ENCODE measurements around the gene EHBP1L1.
"Not testable (repeated sequence)": the region's sequence is repeated elsewhere in the genome, so short reads cannot be mapped to it uniquely, and the experiment has no call there.

Gene EHBP1L1

DNA sequence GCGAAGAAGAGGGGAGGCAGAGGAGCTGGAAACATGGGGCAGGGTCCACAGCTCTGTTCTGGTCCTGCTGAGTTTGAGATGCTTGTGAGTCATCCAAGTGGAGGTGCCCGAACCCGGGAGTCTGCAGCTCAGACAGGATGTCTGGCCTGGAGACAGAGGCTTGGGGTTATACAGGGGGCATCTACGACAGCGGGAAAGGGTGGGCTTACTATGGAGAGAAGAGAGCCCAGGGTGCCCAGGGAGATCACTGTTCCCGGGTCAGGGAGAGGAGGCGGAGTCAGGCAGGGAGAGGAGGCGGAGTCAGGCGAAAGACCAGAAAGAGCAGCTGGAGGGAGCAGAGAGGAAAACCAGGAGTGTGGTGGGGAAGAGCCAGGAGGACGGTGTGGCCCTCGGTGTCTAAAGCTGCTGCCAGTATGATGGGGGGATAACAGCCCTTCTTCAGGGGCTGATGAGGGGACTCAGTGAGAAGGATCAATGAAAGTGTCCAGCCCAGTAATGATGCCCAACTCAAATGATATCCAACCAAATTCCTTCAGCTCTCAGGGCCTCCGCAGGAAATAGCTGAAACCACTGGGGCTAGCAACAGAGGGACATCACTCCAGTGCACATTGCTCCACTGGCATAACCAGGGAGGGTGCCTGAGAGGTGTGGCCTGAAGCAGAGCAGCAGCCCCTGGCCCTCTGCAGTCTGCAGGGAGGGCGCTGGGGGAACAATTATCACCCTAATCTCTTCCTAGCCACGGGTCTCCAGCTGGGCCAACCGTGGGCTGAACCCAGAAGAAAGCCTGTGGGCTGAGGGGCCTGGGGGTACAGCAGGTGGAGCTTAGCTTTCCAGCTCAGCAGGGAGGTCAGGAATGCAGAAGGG is 15.1 kb upstream of the EHBP1L1 start:
- DNase-seq: peak; percentile 78

DNA sequence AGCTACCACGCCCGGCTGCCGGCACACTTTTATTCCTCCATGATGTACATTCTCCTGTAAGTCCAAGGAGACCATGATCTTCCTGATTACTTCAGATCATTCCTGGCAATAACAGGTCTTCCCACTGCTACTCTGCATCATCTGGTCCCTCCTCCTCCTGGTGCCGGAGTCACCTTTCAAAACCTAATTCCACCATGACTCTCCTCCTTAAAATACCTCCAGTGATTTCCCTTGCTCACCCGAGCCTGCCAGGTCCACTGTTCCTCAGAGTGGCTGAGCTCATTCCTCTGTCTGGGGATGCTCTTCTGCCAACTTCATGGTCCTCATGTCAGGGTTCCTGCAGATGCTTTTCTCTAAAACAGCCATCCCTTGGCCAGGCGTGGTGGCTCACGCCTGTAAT is 13.8 kb upstream of the EHBP1L1 start:
- DNase-seq: no peak

DNA sequence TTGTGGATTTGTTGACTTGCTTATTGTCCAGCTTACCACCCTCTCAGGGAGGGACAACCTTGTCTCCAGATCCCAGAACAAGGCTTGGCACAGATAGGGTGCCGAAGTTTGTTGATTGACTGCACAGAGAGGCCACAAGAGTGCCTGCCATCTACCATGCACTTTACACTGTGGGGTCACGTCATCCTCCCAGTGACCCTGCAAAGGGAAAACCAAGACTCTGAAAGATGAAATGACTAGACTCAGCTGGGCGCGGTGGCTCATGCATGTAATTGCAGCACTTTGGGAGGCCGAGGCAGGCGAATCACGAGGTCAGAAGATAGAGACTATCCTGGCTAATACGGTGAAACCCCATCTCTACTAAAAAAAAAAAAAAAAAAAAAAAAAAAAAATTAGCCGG is 13.1 kb upstream of the EHBP1L1 start:
- no peak for DNase-seq

DNA sequence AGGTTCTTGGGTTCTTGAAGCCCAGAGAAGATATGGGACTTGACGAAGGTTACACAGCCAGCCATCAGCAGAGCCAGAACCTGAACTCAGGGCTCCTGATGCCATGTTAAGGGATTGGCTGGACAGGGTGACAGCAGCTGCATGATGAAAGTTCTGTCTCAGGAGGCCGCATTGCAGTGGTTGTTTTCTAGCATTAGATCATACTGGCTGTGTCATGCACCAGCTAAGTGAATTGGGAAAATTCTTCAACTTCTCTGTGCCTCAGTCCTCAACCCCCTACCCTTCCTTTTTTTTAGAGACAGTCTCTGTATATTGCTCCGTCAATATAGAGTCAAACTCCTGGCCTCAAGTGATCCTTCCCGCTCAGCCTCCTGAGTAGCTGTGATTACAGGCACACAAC is 12.3 kb upstream of the EHBP1L1 start:
- no peak for DNase-seq

DNA sequence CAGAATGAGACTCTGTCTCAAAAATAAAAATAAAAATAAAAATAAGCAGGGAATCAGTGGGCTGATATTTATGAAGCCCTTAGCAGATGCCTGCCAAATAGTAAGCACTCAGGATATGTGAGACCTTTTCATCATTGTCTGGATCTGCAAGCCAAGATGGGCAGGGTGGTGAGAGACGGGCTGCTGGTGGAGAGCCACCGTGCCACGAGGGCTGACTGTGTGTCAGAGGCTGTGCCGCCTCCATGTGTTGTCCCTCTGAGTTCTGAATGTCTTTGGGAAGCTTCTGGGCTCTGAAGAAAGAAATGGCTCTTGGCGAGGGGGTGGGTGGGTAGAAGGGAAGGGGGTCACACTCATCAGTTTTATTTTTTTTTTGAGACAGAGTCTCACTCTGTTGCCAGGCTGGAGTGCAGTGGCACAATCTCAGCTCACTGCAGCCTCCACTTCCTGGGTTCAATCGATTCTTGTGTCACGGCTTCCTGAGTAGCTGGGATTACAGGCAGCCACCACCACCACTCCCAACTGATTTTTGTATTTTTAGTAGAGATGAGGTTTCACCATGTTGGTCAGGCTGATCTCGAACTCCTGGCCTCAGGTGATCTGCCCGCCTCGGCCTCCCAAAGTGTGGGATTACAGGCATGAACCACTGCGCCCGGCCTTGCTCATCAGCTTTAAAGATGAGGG is 10.8 kb upstream of the EHBP1L1 start:
- not testable (repeated sequence) for DNase-seq

DNA sequence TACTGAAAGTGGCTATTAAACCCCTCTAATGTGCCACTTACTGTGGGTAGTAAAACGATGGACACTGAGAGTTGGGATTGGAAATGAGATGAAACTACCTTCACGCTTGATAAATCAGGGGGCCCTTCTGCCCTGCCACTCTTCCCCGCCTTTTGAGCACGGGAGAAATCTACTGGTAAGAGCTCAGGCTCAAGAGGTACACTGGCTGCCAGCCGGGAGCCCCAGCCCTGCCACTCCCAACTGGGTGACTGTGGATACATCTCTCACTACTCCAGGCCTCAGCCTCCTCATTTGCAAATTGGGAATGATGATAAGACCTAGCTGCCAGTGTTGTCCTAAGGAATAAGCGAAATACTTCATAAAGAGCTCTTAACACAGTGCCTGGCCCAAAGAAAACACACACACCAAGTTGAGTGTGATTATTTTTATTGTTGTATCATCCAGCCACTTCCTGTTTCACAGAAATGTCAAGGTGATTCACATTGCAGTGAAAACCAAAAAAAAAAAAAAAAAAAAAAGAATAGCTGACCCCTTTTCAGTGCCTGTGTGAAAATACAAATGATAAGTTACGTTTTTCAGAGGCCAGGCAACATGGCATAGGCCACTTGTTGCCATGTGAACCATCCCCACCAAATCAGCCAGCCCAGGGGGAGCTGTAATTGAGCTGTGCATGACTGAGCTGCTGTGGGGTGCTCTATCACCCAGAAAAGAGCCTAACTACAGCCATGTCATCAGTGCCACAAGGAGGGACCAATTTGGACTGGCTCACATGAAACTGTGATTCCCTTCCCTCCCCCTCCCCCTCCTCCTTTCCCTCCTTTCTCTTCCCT is 10.0 kb upstream of the EHBP1L1 start:
- no peak for DNase-seq

DNA sequence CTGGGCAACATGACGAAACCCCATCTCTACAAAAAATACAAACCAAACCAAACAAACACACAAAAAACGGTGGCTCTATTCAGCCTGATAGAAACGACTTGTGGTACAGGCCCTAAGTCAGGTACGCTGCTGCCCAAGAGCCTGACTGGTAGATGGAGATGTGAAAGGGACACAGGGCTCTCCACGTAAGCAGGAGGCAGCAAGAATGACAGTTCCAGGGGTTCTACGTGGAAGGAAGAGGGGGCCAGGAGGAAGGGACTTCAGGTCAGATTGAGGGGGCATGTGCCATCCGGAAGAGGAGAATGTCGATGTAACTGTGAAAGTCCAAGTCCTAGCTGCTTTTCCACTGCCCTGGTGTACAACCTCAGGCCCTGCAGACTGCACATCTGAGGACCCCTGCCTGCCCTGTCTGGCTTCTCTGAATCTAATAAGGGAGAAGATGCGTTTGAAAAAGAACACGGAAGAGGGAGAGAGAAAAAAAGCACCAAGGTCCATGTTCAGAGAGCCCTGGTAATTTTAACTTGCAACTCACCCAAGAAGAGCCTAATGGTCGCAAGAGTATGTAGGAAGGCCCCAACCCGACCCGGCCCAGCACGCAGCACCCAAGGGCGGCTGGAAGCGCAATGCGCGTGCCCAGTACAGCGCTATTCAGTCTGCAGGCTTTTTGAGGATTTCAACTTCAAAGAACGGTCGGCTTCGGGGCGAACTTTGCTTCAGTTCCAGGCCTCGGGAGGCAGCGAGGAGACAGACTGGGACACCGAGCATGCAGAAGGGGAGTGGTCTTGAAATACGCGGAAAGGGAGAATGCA is 6.5 kb upstream of the EHBP1L1 start:
- no peak for DNase-seq

DNA sequence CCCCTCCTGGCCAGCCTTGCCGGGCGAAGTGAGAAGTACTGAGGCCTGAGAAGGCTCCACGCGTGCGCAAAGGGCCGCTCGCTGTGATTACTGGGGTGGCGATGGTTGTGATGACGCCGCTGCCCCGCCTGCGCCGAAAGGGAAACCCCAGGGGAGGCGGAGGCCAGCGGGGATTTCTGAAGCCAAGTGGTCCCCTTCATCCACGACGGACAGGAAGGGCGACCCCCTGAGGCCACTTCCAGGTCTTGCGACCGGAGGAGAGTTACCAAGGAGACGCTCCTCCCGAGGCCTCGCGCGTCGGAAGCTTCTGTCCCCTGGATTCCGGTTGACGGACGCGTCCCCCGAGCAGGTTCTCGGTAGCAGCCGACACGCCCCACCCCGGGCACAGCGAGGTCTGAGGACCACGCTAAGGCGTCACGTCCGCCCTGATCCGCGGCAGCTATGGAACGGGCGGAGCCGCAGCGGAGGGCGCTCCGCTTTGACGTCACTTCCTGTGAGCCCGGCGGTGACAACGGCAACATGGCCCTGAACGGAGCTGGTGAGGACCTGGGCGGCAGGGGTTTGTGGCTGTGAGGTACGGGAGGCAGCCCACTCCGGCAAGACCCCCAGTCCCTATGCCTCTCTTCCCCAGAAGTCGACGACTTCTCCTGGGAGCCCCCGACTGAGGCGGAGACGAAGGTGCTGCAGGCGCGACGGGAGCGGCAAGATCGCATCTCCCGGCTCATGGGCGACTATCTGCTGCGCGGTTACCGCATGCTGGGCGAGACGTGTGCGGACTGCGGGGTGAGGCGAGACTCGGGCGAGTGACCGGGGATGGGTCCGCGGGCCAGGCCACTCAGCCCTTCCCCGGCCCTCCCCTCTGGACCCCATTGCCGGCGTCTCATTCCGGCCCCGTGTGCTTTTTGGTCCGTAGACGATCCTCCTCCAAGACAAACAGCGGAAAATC is 5.6 kb upstream of the EHBP1L1 start, which contains the start of gene ZNRD2:
Gene ZNRD2 (plus strand): TSS at position 505 of the 946 bp plus-strand sequence. CDS start 15 bp downstream, at position 520.
- peak; percentile 97 for DNase-seq

DNA sequence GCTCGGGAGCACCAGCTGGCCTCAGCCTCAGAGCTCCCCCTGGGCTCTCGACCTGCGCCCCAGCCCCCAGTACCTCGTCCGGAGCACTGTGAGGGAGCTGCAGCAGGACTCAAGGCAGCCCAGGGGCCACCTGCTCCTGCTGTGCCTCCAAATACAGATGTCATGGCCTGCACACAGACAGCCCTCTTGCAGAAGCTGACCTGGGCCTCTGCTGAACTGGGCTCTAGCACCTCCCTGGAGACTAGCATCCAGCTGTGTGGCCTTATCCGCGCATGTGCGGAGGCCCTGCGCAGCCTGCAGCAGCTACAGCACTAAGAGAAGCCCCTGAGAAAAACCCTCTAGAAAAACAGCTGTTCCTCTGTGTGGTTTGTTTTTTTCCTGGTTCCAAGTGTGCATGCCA is 4.4 kb upstream of the EHBP1L1 start:
- no peak for DNase-seq

DNA sequence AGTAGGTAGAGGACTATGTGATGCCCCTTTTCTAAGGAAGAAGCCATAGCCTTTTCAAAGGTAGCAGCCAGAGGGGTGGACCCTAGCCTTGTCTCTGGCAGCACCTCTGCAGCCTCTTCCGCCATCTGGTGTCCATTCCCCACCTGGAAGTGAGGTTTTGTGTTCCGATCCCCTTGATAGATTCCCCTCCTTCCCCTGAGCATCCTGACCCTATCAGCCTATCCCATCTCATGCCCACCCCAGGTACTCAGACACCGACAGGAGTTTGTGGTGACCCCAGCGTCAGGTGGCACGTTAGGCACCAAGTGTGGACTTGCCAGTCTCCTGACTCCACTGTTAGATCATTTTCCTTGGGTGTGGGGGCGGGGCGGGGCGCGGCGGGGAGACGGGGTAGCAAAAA is 3.9 kb upstream of the EHBP1L1 start:
- DNase-seq: no peak

DNA sequence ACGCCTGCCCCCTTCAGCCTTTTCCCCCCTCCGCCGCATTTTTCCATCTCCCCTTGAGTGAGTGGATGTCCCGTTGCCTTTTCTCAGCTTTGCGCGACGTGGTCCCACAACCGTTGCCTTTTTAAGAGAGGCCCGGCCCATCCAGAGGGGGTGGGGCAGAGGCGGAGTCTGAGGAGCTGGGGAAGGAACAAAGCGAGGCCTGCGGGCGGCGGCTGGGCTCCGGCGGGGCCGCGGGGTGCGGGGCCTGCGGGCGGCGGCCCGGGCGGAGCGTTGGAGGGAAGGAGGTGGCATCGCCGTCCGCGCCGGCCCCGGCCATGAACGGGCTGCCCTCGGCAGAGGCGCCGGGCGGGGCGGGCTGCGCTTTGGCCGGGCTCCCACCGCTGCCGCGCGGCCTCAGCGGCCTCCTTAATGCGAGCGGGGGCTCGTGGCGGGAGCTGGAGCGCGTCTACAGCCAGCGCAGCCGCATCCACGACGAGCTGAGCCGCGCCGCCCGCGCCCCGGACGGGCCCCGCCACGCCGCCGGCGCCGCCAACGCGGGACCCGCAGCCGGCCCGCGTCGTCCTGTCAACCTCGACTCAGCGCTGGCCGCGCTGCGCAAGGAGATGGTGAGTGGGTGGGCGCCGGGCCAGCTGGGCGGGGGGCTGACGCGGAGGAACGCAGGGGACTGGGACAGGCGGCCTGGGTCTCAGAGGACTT is 3.3 kb upstream of the EHBP1L1 start, which contains the start of gene FAM89B:
Gene FAM89B (plus strand): TSS at position 183 of the 696 bp plus-strand sequence. CDS start 132 bp downstream, at position 315.
- peak; percentile 95 for DNase-seq

DNA sequence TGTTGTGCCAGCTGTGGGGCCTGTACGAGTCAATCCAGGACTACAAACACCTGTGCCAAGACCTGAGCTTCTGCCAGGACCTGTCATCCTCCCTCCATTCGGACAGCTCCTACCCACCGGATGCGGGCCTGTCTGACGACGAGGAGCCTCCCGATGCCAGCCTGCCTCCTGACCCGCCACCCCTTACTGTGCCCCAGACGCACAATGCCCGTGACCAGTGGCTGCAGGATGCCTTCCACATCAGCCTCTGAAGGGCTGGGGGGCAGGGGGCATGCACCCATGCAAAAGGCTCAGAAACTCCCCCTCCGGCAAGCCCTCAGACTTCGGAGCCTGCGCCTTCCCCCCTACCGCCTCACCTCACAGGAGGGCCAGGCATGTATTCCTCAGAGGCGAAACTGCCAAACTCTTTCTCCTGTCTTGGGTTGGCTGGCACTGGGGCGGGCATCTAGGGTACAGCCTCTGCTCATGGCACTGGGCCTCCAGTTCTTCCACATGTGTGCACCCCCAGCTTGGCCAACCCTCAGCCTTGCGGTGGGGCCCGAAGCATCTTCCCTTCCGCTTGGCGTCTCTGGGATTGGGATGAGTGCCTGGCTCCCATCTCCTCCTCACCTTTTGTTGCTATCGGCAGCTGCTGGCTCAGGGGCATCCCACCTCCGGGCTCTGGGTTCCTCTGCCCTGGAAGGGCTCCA is 2.3 kb upstream of the EHBP1L1 start:
- DNase-seq: peak; percentile 57

DNA sequence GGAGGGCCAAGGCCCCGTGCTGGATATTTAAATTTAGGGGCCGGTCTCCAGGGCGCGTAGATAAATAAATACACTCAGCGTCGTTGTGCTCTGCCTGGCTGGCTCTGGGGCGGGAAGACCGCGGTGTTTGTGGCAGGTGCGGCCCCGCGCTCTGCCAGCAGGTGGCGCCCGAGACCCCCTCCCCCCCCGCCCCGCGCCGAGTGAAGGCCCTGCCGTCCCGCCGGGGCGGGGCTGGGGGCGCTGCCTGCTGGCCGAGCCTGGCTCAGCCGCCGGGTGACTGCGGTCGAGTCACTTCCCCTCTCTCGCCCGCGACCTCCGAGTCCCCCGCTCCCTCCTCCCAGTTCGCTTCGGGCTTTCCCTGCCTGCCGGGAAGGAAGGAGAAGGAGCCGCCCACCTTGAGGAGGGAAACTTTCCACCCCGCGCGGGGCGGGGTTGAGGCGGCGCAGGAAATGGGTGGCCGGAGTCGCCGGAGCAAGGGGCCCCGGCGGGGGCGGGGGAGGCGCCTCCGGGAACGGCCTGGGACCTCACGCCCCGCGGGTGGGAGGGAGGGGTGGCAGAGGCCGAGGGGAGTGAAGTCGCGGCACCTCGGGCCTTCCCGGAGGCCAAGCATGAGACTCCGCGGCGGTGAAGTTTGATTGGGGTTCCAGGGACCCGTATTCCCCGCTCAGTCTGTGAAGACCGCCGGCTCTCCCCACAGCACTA is 1.6 kb upstream of the EHBP1L1 start:
- peak; percentile 96 for DNase-seq

DNA sequence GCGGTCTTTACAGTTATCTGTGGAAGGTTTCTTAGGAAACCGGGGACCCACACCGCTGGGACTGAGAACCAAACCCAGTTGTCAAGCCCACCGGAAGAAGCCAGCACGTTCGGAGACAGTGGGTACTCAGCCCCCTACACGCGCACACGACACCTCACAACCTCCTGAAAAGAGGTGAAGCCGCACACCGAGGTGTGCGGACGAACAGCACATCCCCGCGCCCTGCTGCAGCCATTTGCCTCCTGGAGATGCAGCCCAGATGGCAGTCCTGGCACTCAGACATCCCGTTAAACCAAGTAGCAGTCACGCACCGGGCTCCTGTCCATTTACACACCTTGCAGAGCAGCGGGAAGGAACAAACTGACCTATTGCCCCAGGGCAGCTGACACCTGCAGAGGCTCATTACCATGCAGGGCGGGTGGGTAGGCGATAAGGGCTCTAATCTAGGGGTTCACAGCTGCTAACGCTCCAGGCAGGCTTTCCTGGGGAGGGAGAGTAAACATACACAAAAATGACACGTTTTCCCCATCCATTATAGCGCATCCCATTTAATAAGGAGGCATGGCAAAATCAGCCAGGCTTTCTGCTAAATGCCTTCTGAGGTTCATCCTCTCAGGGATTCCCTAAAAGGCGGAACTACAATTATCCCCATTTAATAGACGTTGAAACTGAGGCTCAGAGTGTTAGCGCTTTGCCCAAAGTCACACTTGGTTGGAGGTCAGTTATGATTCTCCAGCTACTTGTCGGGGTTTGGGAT is 864 bp upstream of the EHBP1L1 start:
- DNase-seq: peak; percentile 57

DNA sequence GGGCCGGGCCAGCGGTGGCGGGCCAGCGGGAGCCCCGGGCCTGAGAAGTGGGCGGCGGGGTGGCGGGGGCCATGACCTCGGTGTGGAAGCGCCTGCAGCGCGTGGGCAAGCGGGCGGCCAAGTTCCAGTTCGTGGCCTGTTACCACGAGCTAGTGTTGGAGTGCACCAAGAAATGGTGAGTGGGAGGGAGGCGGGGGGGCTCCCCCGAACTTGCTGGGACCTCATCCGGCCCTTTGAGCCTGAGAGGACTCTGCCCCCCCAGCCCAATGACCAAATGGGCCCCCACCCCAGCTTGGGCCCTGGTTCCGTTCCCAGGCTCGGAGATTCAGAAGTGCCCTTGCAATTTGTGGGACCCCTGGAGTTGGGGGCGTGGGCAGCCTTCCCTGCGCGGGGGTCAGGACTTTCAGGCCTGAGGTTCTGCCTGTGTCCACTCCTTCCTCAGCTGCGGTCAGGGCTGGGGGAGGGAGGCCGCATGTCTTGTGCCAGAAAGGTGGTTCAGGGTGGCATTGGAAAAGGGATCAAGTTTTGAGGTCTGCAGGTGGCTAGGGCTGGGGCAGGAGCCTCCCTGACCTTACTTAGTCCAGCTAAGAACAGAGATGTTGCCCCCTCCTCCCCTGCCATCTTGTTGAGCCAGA is 496 bp downstream of the EHBP1L1 start:
- no peak for DNase-seq

DNA sequence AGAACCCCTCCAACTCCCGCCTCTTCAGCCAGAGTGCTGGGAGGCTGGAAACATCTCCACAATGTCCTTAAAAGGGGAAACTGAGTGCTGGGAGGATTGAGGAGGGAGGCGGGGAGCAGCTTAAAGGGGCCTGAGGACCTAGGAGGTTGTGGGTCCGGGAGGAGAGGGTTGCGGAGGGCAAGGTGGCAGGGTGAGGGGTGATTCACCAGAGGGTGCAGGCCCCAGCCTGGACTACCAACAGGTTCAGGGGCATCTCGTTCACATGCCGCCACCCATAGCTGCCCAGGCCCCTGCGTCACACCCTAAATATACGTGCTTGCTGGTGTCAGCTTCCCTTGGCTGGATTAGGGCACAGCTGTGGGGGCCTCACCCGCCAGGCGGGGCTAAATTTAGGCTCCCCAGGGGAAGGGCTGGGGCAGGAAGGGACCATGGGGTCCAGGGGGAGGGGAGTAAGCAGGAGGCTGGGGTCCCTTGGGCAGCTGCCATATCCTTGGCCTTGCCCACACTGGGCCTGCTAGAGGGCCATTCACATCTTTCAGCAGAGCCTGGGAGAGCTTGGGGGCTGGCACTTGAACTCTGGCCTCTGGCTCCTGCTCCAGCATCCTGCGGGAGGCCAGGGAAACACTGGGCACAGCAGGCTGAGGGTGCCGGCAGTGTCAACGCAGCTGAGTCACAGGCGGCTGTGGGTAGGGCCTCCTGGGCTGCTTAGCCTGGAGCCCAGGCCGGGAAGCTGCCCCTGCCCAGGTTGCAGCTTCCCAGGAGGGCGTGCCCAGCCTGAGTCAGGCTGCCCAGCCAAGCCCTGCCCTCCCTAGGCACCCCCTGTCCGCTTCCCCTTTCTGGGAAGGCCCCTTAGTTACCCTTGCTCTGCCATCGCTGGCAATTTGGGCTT is 1.3 kb downstream of the EHBP1L1 start:
- peak; percentile 74 for DNase-seq

DNA sequence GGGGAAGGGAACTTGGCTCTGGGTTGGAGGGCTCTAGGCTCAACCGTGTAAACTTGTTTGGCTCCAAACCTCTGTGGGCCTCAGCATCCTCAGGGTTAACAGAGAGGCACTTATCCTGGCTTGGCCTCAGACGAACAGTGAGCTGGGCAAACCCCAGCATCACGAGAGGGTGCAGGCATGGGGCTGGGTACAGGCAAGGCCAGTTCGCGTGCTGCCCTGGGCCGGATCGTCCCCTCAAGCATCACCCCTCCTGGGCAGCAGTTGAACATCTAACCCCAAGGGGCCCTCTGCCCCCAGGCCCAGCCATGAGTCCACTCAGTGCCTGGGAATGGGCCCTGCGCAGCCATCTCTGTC is 1.9 kb downstream of the EHBP1L1 start:
- DNase-seq: no peak

All from right forelimb (tissue), 1 donor.